HG03039 (cell line): Measurements from ENCODE around the gene TMEM127.
"Not testable (repeated sequence)": the region's sequence is repeated elsewhere in the genome, so short reads cannot be mapped to it uniquely, and the experiment has no call there.

ENCODE experiments used
- ATAC-seq: cut with Tn5 transposase; IDR thresholded peaks from one replicate; pipeline ENCODE4 v1.9.1; 2021; ENCODE audit warnings: mild to moderate bottlenecking, moderate library complexity; ENCODE audit not compliant: unreplicated experiment

Gene TMEM127

GRCh38 chr2:96241900-96242611 lies 23.7 kb downstream of the TMEM127 start:
- ATAC-seq = peak; percentile 73

GRCh38 chr2:96241227-96241626 lies 24.6 kb downstream of the TMEM127 start:
- no peak for ATAC-seq

- no peak for ATAC-seq
These were observed 25.3 kb downstream of the TMEM127 start for GRCh38 chr2:96240341-96241038.

- no peak for ATAC-seq
These were observed 26.0 kb downstream of the TMEM127 start for GRCh38 chr2:96239745-96240264.

GRCh38 chr2:96239091-96239490 lies 26.7 kb downstream of the TMEM127 start:
- no peak for ATAC-seq

GRCh38 chr2:96238266-96238665 lies 27.5 kb downstream of the TMEM127 start:
- ATAC-seq = no peak

GRCh38 chr2:96236882-96237281 lies 28.9 kb downstream of the TMEM127 start:
- ATAC-seq = no peak

GRCh38 chr2:96233880-96234316 lies 31.9 kb downstream of the TMEM127 start:
- peak; percentile 71 for ATAC-seq

GRCh38 chr2:96233436-96233835 lies 32.4 kb downstream of the TMEM127 start:
- no peak for ATAC-seq

GRCh38 chr2:96231316-96231715 lies 34.5 kb downstream of the TMEM127 start:
- no peak for ATAC-seq

GRCh38 chr2:96225016-96225533 lies 40.7 kb downstream of the TMEM127 start:
- ATAC-seq = peak; percentile 48

- not testable (repeated sequence) for ATAC-seq
These were observed 44.7 kb downstream of the TMEM127 start for GRCh38 chr2:96221106-96221505.

GRCh38 chr2:96219959-96220358 lies 45.8 kb downstream of the TMEM127 start:
- not testable (repeated sequence) for ATAC-seq

GRCh38 chr2:96218508-96219131 lies 47.2 kb downstream of the TMEM127 start:
- ATAC-seq = no peak

GRCh38 chr2:96214554-96214953 lies 51.2 kb downstream of the TMEM127 start:
- ATAC-seq = no peak

GRCh38 chr2:96213379-96213778 lies 52.4 kb downstream of the TMEM127 start:
- ATAC-seq = no peak

GRCh38 chr2:96212339-96212738 lies 53.5 kb downstream of the TMEM127 start:
- no peak for ATAC-seq

GRCh38 chr2:96209729-96210085 lies 56.1 kb downstream of the TMEM127 start:
- no peak for ATAC-seq

GRCh38 chr2:96209011-96209728 lies 56.6 kb downstream of the TMEM127 start:
- ATAC-seq = no peak

- ATAC-seq = peak; percentile 65
These were observed 57.4 kb downstream of the TMEM127 start, which contains the start of gene STARD7 for GRCh38 chr2:96208143-96209010. Gene STARD7, minus strand, starts transcription at chr2:96208827. Its CDS starts 393 bp downstream, at chr2:96208434.
